HG03039 (cell line): ENCODE data around the gene TRMT44.
"Not testable (repeated sequence)": the region's sequence is repeated elsewhere in the genome, so short reads cannot be mapped to it uniquely, and the experiment has no call there.

Experiments used
- ATAC-seq: cut with Tn5 transposase; IDR thresholded peaks from one replicate; pipeline ENCODE4 v1.9.1; 2021; ENCODE audit warnings: mild to moderate bottlenecking, moderate library complexity; ENCODE audit not compliant: unreplicated experiment

Gene TRMT44

GRCh38 chr4:8405516-8405875, 35.1 kb upstream of the TRMT44 start:
- ATAC-seq = no peak

GRCh38 chr4:8406887-8407286, 33.7 kb upstream of the TRMT44 start:
- not testable (repeated sequence) for ATAC-seq

GRCh38 chr4:8407316-8407715, 33.3 kb upstream of the TRMT44 start:
- no peak for ATAC-seq

- no peak for ATAC-seq
Measured at GRCh38 chr4:8407756-8408155, 32.8 kb upstream of the TRMT44 start.

GRCh38 chr4:8409264-8410065, 31.1 kb upstream of the TRMT44 start:
- ATAC-seq = no peak

- no peak for ATAC-seq
Measured at GRCh38 chr4:8410066-8410625, 30.4 kb upstream of the TRMT44 start.

GRCh38 chr4:8410641-8411271, 29.8 kb upstream of the TRMT44 start:
- no peak for ATAC-seq

- ATAC-seq = no peak
Measured at GRCh38 chr4:8411351-8412180, 29.0 kb upstream of the TRMT44 start.

GRCh38 chr4:8412288-8412687, 28.3 kb upstream of the TRMT44 start:
- ATAC-seq = no peak

- ATAC-seq = no peak
Measured at GRCh38 chr4:8414377-8414776, 26.2 kb upstream of the TRMT44 start.

- no peak for ATAC-seq
Measured at GRCh38 chr4:8417071-8417614, 23.4 kb upstream of the TRMT44 start.

- ATAC-seq = peak; percentile 82
Measured at GRCh38 chr4:8419222-8420041, 21.1 kb upstream of the TRMT44 start.

GRCh38 chr4:8420151-8420550, 20.4 kb upstream of the TRMT44 start:
- not testable (repeated sequence) for ATAC-seq

- no peak for ATAC-seq
Measured at GRCh38 chr4:8422327-8422726, 18.2 kb upstream of the TRMT44 start.

GRCh38 chr4:8422786-8423185, 17.8 kb upstream of the TRMT44 start:
- no peak for ATAC-seq

- no peak for ATAC-seq
Measured at GRCh38 chr4:8427262-8427661, 13.3 kb upstream of the TRMT44 start.

- peak; percentile 18 for ATAC-seq
Measured at GRCh38 chr4:8427761-8428287, 12.8 kb upstream of the TRMT44 start.

GRCh38 chr4:8428288-8429097, 12.1 kb upstream of the TRMT44 start:
- ATAC-seq = peak; percentile 91

- ATAC-seq = no peak
Measured at GRCh38 chr4:8431553-8431952, 9.0 kb upstream of the TRMT44 start.
